Measurements from ENCODE around the gene PARD3.
"Not testable (repeated sequence)": the region's sequence is repeated elsewhere in the genome, so short reads cannot be mapped to it uniquely, and the experiment has no call there.

The PARD3 gene

GRCh38 chr10:34294137-34294536 lies 521.0 kb downstream of the PARD3 start:
- no peak for DNase-seq (ENCODE audit: low read depth)

- no peak for DNase-seq (ENCODE audit: low read depth)
Measured at GRCh38 chr10:34292675-34293074, 522.4 kb downstream of the PARD3 start.

GRCh38 chr10:34292194-34292565 lies 522.9 kb downstream of the PARD3 start:
- no peak for DNase-seq (ENCODE audit: low read depth)

GRCh38 chr10:34291466-34292193 lies 523.5 kb downstream of the PARD3 start:
- DNase-seq (ENCODE audit: low read depth), result no peak

- peak; percentile 93 for DNase-seq (ENCODE audit: low read depth)
Measured at GRCh38 chr10:34290412-34291081, 524.5 kb downstream of the PARD3 start.

GRCh38 chr10:34288634-34289033 lies 526.5 kb downstream of the PARD3 start:
- peak; percentile 10 for DNase-seq (ENCODE audit: low read depth)

GRCh38 chr10:34286136-34286739 lies 528.9 kb downstream of the PARD3 start:
- DNase-seq (ENCODE audit: low read depth), result peak; percentile 69

GRCh38 chr10:34281661-34282582 lies 533.2 kb downstream of the PARD3 start:
- DNase-seq (ENCODE audit: low read depth), result peak; percentile 11

- peak; percentile 95 for DNase-seq (ENCODE audit: low read depth)
Measured at GRCh38 chr10:34280599-34281374, 534.3 kb downstream of the PARD3 start.

GRCh38 chr10:34275626-34276130 lies 539.4 kb downstream of the PARD3 start:
- DNase-seq (ENCODE audit: low read depth), result peak; percentile 49

GRCh38 chr10:34274906-34275305 lies 540.2 kb downstream of the PARD3 start:
- peak; percentile 26 for DNase-seq (ENCODE audit: low read depth)

- DNase-seq (ENCODE audit: low read depth), result no peak
Measured at GRCh38 chr10:34273340-34273739, 541.8 kb downstream of the PARD3 start.

- DNase-seq (ENCODE audit: low read depth), result no peak
Measured at GRCh38 chr10:34272316-34272715, 542.8 kb downstream of the PARD3 start.

GRCh38 chr10:34268410-34268809 lies 546.7 kb downstream of the PARD3 start:
- DNase-seq (ENCODE audit: low read depth), result not testable (repeated sequence)

GRCh38 chr10:34262985-34263384 lies 552.1 kb downstream of the PARD3 start:
- no peak for DNase-seq (ENCODE audit: low read depth)

- DNase-seq (ENCODE audit: low read depth), result no peak
Measured at GRCh38 chr10:34260904-34261303, 554.2 kb downstream of the PARD3 start.

- no peak for DNase-seq (ENCODE audit: low read depth)
Measured at GRCh38 chr10:34256216-34256615, 558.9 kb downstream of the PARD3 start.

GRCh38 chr10:34255035-34255434 lies 560.1 kb downstream of the PARD3 start:
- no peak for DNase-seq (ENCODE audit: low read depth)

GRCh38 chr10:34254596-34254995 lies 560.5 kb downstream of the PARD3 start:
- peak; percentile 55 for DNase-seq (ENCODE audit: low read depth)

- DNase-seq (ENCODE audit: low read depth), result no peak
Measured at GRCh38 chr10:34252111-34252510, 563.0 kb downstream of the PARD3 start.

- DNase-seq (ENCODE audit: low read depth), result no peak
Measured at GRCh38 chr10:34251177-34251576, 563.9 kb downstream of the PARD3 start.

Measured in EH (cell line).